PFSK-1 (cell line): ENCODE measurements around the gene TYRO3.

ENCODE experiments used
- FOXP2 ChIP-seq: optimal IDR thresholded peaks from 2 replicates; pipeline ENCODE3; 2011; ENCODE audit warnings: borderline replicate concordance, control low read depth, inconsistent platforms; ENCODE audit not compliant: insufficient read depth; ENCODE audit errors: extremely low read length, extremely low read depth
- POLR2AphosphoS5 ChIP-seq: IDR thresholded peaks from 2 replicates; pipeline ENCODE4 v1.6.1; 2012; ENCODE audit warnings: low read depth, mild to moderate bottlenecking, control low read depth, low read length, moderate library complexity
- REST ChIP-seq, 2 experiments: IDR thresholded peaks; 2 replicates each; pipeline versions ENCODE4 v1.6.1 to v1.8.0; 2011 to 2012; ENCODE audit warnings: low read depth in 2 of 2, low read length in 2 of 2, control low read depth in 1 of 2, inconsistent platforms in 1 of 2, mild to moderate bottlenecking in 1 of 2, moderate library complexity in 1 of 2; ENCODE audit not compliant: insufficient read depth in 1 of 2
- SIN3A ChIP-seq: IDR thresholded peaks from 2 replicates; pipeline ENCODE4 v1.6.1; 2012; ENCODE audit warnings: mild to moderate bottlenecking, low read length, moderate library complexity, borderline replicate concordance; ENCODE audit not compliant: insufficient read depth
- TAF1 ChIP-seq: IDR thresholded peaks from 2 replicates; pipeline ENCODE4 v1.6.1; 2012; ENCODE audit warnings: low read length, control low read depth, borderline replicate concordance; ENCODE audit not compliant: insufficient read depth

Gene TYRO3

GRCh38 chr15:41575282-41575681, 16.3 kb downstream of the TYRO3 start:
- no peak for TF ChIP-seq POLR2AphosphoS5
- TF ChIP-seq FOXP2, result no peak
- TF ChIP-seq REST (IDR thresholded peaks at IDR 0.05; ENCODE audit: insufficient read depth in 1 of 2, low read depth in 2 of 2, low read length in 2 of 2), result no peak
- no peak for TF ChIP-seq TAF1
- TF ChIP-seq SIN3A, result no peak

- TF ChIP-seq TAF1 (no peak), REST (IDR thresholded peaks at IDR 0.05; ENCODE audit: insufficient read depth in 1 of 2, low read depth in 2 of 2, low read length in 2 of 2) (no peak), SIN3A (no peak), FOXP2 (no peak), POLR2AphosphoS5 (no peak)
These were observed 19.1 kb downstream of the TYRO3 start for GRCh38 chr15:41577863-41578735.

GRCh38 chr15:41578736-41579383, 19.8 kb downstream of the TYRO3 start:
- TF ChIP-seq SIN3A (no peak), POLR2AphosphoS5 (no peak), TAF1 (no peak), REST (IDR thresholded peaks at IDR 0.05; ENCODE audit: insufficient read depth in 1 of 2, low read depth in 2 of 2, low read length in 2 of 2) (no peak), FOXP2 (no peak)

GRCh38 chr15:41581110-41581509, 22.1 kb downstream of the TYRO3 start:
- TF ChIP-seq SIN3A (no peak), FOXP2 (no peak), REST (IDR thresholded peaks at IDR 0.05; ENCODE audit: insufficient read depth in 1 of 2, low read depth in 2 of 2, low read length in 2 of 2) (no peak), TAF1 (no peak), POLR2AphosphoS5 (no peak)
